Bronchial epithelial cell (primary cell): ENCODE data around the gene STARD10. TPM values are rescaled to one million over a fixed set of nuclear protein-coding genes. Genes with fewer than 3 reads are reported as not detected.

Source experiments
- DNase-seq: peaks from one replicate; pipeline ENCODE4 v3.0.0-alpha.2; 2010; ENCODE audit warnings: low read depth
- FAIRE-seq: peaks from 2 replicates; lab custom pipeline; 2011; peaks lifted over from hg19 to GRCh38; lab: Jason Lieb, UNC
- H3K27me3 ChIP-seq: 2 replicates; pipeline ENCODE4 v1.5.1; 2011; ENCODE audit warnings: low read length; ENCODE audit not compliant: control insufficient read depth, insufficient read depth
- H3K36me3 ChIP-seq: 2 replicates; pipeline ENCODE4 v1.5.1; 2011; ENCODE audit warnings: low read length; ENCODE audit not compliant: control insufficient read depth, insufficient read depth
- H3K4me3 ChIP-seq: 2 replicates; pipeline ENCODE4 v1.5.1; 2011; ENCODE audit warnings: mild to moderate bottlenecking, low read depth, low read length, control low read depth
- total RNA-seq: library from RNA; depleted of rRNA; stranded (reverse); fragments of >200 nt; gene quantifications from 2 replicates; pipeline ENCODE4 v1.2.1, GENCODE V29; 2014
- TF ChIP-seq, protein P1 (sequence below): IDR thresholded peaks from 2 replicates; pipeline ENCODE4 v1.5.1; 2011; ENCODE audit warnings: mild to moderate bottlenecking, moderate library complexity, low read length, control low read depth, inconsistent platforms; ENCODE audit not compliant: insufficient read depth, severe bottlenecking

The STARD10 gene
- total RNA-seq, 1 donor from 2014 or later, result 118 TPM

DNA sequence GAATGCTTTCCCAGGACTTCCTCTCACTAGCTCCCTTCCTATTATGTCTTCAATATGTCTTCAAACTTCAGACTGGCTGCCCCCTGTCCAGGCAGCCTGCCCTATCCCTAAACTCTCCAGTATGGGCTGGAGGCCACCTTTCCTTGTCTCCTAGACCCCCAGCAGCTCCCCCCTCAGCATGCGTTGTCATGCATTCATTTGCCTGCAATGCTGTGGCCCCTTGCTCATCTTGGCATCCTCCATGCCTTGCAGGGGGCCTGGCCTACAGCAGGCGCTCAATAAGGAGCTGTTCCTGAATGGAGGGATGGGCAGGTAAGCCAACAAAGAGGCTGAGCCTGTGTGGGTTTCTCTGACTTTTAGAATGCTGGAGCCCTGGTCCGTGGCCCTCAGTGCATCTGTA lies 25.3 kb downstream of the STARD10 start:
- TF ChIP-seq, protein P1, sequence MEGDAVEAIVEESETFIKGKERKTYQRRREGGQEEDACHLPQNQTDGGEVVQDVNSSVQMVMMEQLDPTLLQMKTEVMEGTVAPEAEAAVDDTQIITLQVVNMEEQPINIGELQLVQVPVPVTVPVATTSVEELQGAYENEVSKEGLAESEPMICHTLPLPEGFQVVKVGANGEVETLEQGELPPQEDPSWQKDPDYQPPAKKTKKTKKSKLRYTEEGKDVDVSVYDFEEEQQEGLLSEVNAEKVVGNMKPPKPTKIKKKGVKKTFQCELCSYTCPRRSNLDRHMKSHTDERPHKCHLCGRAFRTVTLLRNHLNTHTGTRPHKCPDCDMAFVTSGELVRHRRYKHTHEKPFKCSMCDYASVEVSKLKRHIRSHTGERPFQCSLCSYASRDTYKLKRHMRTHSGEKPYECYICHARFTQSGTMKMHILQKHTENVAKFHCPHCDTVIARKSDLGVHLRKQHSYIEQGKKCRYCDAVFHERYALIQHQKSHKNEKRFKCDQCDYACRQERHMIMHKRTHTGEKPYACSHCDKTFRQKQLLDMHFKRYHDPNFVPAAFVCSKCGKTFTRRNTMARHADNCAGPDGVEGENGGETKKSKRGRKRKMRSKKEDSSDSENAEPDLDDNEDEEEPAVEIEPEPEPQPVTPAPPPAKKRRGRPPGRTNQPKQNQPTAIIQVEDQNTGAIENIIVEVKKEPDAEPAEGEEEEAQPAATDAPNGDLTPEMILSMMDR, result no peak

DNA sequence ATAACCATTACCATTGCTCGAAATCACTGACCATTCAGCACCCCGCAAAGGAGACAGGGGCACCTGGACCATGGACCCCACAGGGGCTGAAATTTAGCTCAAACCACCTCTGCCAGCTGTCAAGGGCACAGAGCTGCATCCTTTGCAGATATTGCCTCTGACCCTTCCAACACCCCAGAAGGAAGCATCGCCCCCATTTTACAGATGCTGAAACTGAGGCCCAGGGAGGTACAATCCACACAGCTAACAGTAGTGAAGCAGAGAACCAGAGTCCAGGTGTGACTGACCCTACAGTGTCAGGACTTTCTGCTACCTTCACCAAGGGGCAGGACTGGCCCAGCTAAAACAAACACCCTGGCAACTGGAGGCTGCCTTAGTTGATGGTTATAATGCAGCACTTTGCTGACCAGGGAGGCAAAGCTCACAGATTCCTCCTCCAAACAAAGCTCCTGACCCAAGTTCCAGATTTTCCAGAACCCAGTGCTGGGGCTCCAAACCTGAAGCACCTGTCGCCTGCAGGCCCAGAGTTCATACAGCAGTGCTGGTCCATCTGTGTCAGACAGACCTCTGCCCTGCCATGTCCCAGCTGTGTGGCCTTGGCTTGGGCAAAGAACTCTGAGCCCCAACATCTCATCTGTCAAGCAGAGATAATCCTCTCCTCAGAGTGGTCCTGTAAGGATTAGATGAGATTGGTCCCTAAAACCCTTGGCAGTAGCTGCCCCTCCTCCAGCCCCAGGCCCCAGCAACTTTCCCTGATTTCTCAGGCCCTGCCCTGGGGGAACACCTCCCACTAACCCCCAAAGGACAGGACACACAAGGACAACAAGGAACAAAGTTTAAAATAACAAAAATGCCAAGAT lies 26.4 kb downstream of the STARD10 start:
- TF ChIP-seq, protein P1, result no peak
- H3K36me3 ChIP-seq, result peaks cover 4% of the 10 kb centered on the region
- no peaks in the 10 kb centered on the region for H3K27me3 ChIP-seq
- DNase-seq, result no peak
- no peak for FAIRE-seq
- no peak overlapping the region for H3K4me3 ChIP-seq

More for the DNA sequence above, 25.3 kb downstream of the STARD10 start:
- no peak overlapping the region for H3K4me3 ChIP-seq
- FAIRE-seq (no peak), DNase-seq (no peak)
- no peaks in the 10 kb centered on the region for H3K27me3 ChIP-seq
- H3K36me3 ChIP-seq, result peaks cover 4% of the 10 kb centered on the region

DNA sequence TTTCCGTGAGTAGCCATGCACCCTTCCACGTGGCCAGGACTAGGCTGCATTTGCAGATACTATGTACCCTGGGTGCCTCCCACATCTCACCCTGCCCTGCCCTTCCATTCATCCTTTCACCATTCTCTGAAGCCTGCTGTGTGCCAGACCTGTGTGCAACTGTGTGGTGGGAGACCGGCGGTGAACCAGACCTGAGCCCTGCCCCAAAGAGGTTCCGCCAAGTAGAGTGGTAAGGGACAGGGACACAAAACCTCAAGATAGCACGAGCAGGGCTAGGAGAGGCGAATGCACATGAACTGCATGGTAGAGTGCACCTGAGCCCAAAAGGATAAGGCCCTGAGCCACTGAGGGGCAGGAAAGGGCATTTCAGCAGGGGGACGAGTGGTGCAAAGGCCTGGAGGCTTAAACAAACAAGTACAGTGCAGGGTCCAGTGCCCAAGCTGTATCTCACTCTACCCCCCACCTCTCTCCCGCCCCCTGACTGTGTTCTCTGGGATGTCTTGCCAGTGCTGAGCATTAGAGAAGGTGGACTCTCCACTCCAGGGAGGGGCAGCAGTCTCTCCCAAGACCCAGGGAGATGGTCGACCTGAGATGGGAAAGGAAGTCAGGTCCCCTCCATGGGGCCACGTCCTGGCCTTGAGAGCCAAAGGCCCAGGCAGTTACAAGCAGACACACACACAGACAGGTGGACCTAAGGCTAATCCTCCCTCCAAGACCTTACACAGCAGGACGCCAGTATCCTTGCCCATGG lies 27.5 kb downstream of the STARD10 start:
- H3K27me3 ChIP-seq, result no peaks in the 10 kb centered on the region
- TF ChIP-seq, protein P1, result no peak
- H3K4me3 ChIP-seq, result no peak overlapping the region
- DNase-seq (no peak), FAIRE-seq (no peak)
- H3K36me3 ChIP-seq, result peaks cover 4% of the 10 kb centered on the region

DNA sequence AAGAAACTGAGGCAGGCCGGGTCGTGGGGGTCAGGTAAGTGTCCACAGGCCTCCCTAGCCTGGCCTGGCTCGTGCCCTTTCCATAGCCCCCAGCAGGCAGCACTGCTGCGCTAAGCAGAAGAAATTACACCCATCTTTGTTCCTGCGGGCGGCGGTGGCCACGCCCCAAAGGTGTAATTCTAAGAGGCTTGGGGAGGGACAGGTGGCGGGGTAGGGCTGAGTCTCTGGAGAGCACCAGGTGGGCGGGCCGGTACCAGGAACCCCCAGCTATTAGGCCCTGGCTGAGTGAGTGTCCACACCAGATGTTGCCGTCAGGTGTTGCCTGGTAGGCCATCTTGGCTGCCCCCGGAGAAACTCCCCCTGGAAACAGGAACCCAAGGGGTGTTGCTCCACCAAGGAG lies 29.3 kb downstream of the STARD10 start:
- no peaks in the 10 kb centered on the region for H3K27me3 ChIP-seq
- peak; percentile 37 for DNase-seq
- peaks cover 2% of the 10 kb centered on the region for H3K36me3 ChIP-seq
- TF ChIP-seq, protein P1, result peak; percentile 39
- no peak for FAIRE-seq
- no peak overlapping the region for H3K4me3 ChIP-seq

DNA sequence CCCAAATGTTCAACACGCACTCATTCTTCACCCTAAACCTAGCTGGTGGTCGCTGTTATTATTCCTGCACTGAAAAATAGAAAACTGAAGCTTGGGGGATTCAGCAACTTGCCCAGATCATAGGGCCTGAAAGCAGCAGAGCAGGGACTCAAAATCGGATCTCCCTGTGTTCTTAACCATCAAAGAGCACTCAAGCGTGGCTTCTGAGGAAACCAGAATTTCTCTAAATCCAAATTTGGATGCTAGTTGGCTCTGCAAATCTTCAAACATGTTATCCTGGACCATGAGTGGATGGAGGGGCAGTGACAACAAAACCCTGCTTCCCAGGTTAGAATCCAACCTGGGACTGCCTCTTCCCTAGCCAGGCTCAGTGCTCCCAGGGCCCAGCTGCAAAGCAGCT lies 30.0 kb downstream of the STARD10 start:
- FAIRE-seq (no peak), DNase-seq (no peak)
- TF ChIP-seq, protein P1, result no peak
- H3K27me3 ChIP-seq, result no peaks in the 10 kb centered on the region
- H3K4me3 ChIP-seq, result no peak overlapping the region
- H3K36me3 ChIP-seq, result peaks cover 2% of the 10 kb centered on the region
